Effector memory CD4-positive, alpha-beta T cell (primary cell): Measurements from ENCODE around the gene TMEM42.

Source experiments
- DNase-seq, 3 donors: peaks; one replicate each; pipeline ENCODE4 v3.0.0-alpha.2; 2020
- H3K27ac ChIP-seq: 2 replicates; pipeline ENCODE4 v1.7.0; 2013; ENCODE audit warnings: mild to moderate bottlenecking, low read length, moderate library complexity; ENCODE audit not compliant: insufficient read depth, poor library complexity, severe bottlenecking
- H3K27me3 ChIP-seq: replicated peaks from 2 replicates; pipeline ENCODE4 v1.7.0; 2013; ENCODE audit warnings: mild to moderate bottlenecking, low read length; ENCODE audit not compliant: insufficient read depth, control insufficient read depth, poor library complexity, severe bottlenecking
- H3K36me3 ChIP-seq: 2 replicates; pipeline ENCODE4 v1.7.0; 2013; ENCODE audit warnings: mild to moderate bottlenecking, low read length, moderate library complexity; ENCODE audit not compliant: control insufficient read depth, insufficient read depth
- H3K4me1 ChIP-seq: 2 replicates; pipeline ENCODE4 v1.7.0; 2013; ENCODE audit warnings: low read length, mild to moderate bottlenecking; ENCODE audit not compliant: control insufficient read depth, insufficient read depth, poor library complexity, severe bottlenecking
- H3K4me3 ChIP-seq: 2 replicates; pipeline ENCODE4 v1.7.0; 2013; ENCODE audit warnings: low read length, low read depth, mild to moderate bottlenecking; ENCODE audit not compliant: insufficient read depth, poor library complexity, severe bottlenecking
- H3K9me3 ChIP-seq: 2 replicates; pipeline ENCODE4 v1.7.0; 2013; ENCODE audit warnings: mild to moderate bottlenecking, low read length, moderate library complexity; ENCODE audit not compliant: control insufficient read depth

TMEM42 gene

GRCh38 chr3:44890258-44890657 is 28.5 kb downstream of the TMEM42 start:
- DNase-seq: no peak
- Histone ChIP-seq H3K4me3 (no peak overlapping the region), H3K4me1 (no peaks in the 10 kb centered on the region), H3K9me3 (no peaks in the 10 kb centered on the region), H3K27me3 (no peaks in the 10 kb centered on the region), H3K27ac (no peak overlapping the region), H3K36me3 (no peaks in the 10 kb centered on the region)

DNA sequence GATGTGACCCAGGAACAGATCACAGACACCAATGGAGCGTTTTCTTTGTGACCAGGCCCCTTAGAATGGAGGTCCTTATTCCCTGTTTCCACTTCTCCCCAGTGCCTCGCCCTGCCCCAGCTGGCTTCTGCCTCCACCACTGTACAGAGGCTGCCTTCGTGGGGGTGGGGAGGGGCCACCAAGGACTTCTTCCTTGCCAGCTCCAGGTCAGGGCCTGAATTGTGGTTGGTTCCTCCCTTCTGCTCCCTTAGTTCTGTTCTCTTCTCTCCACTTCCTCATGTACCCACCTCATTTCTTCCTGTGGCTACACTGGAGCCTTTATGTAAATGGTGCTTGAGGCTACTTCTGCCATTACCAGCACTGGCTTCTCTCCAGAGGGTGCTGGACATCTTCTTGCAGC is 29.1 kb downstream of the TMEM42 start:
- no peaks in the 10 kb centered on the region for H3K4me1 ChIP-seq
- H3K27ac ChIP-seq: no peak overlapping the region
- H3K36me3 ChIP-seq: no peaks in the 10 kb centered on the region
- no peaks in the 10 kb centered on the region for H3K9me3 ChIP-seq
- H3K27me3 ChIP-seq: no peaks in the 10 kb centered on the region
- no peak for DNase-seq
- H3K4me3 ChIP-seq: no peak overlapping the region

- DNase-seq: no peak
- Histone ChIP-seq H3K4me3 (no peak overlapping the region), H3K9me3 (no peaks in the 10 kb centered on the region), H3K27me3 (no peaks in the 10 kb centered on the region), H3K36me3 (no peaks in the 10 kb centered on the region), H3K27ac (no peak overlapping the region), H3K4me1 (no peaks in the 10 kb centered on the region)
Measured at GRCh38 chr3:44892689-44893088, 31.0 kb downstream of the TMEM42 start.

DNA sequence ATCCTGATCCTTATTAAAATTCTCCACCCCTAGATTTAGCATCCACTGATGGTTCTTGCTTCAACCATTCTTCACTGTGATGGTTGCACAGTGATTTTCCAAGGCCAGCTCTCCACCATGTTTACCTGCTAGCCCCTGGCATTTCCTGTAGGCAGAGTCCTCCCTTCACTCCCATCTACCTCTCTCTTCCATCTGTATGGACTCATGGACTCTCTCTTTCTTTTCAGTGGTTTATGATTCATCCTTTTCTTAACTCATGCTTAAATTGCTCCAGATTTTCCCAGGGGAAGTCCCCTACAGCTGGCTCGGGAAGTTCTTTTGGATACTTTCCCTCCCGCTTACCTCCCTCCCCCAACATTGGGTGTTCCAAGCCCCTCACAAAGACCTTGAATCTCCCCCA is 31.4 kb downstream of the TMEM42 start:
- H3K27me3 ChIP-seq: no peaks in the 10 kb centered on the region
- no peaks in the 10 kb centered on the region for H3K9me3 ChIP-seq
- H3K27ac ChIP-seq: no peak overlapping the region
- no peaks in the 10 kb centered on the region for H3K4me1 ChIP-seq
- no peaks in the 10 kb centered on the region for H3K36me3 ChIP-seq
- no peak for DNase-seq
- H3K4me3 ChIP-seq: no peak overlapping the region

GRCh38 chr3:44894485-44894884 is 32.8 kb downstream of the TMEM42 start:
- Histone ChIP-seq H3K9me3 (no peaks in the 10 kb centered on the region), H3K27me3 (no peaks in the 10 kb centered on the region), H3K4me3 (no peak overlapping the region), H3K36me3 (no peaks in the 10 kb centered on the region), H3K27ac (no peak overlapping the region), H3K4me1 (no peaks in the 10 kb centered on the region)
- DNase-seq: no peak

- Histone ChIP-seq H3K27ac (no peak overlapping the region), H3K9me3 (no peaks in the 10 kb centered on the region), H3K4me3 (no peak overlapping the region), H3K4me1 (no peaks in the 10 kb centered on the region), H3K36me3 (no peaks in the 10 kb centered on the region), H3K27me3 (no peaks in the 10 kb centered on the region)
- no peak for DNase-seq
Measured at GRCh38 chr3:44896440-44896839, 34.7 kb downstream of the TMEM42 start.

- H3K9me3 ChIP-seq: no peaks in the 10 kb centered on the region
- DNase-seq: no peak
- no peaks in the 10 kb centered on the region for H3K4me1 ChIP-seq
- no peak overlapping the region for H3K27ac ChIP-seq
- no peaks in the 10 kb centered on the region for H3K36me3 ChIP-seq
- no peak overlapping the region for H3K4me3 ChIP-seq
- H3K27me3 ChIP-seq: no peaks in the 10 kb centered on the region
Measured at GRCh38 chr3:44899683-44900367, 38.1 kb downstream of the TMEM42 start.

GRCh38 chr3:44902628-44903027 is 40.9 kb downstream of the TMEM42 start:
- Histone ChIP-seq H3K4me1 (no peaks in the 10 kb centered on the region), H3K27ac (no peak overlapping the region), H3K9me3 (no peaks in the 10 kb centered on the region), H3K4me3 (no peak overlapping the region), H3K36me3 (no peaks in the 10 kb centered on the region), H3K27me3 (no peaks in the 10 kb centered on the region)
- DNase-seq: no peak

DNA sequence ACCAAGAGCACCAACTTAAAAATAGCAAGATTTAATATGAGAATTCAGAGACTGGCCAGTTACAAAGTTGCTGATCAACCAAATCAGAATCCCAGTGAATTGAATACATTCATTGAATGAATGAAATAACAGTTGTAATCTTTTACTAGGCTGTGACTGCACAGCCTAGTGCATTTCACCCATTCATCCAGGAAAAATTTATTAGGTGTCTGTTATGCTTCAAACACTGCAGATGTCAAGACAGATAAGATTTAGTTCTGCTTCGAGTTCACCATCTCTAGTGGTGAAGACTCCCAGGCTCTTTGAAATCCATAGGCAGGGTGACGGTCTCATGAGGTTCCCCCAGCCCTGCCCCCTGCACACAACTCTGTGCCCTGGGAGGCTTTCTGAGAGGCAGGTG is 41.6 kb downstream of the TMEM42 start:
- Histone ChIP-seq H3K36me3 (no peaks in the 10 kb centered on the region), H3K4me3 (no peak overlapping the region), H3K27me3 (no peaks in the 10 kb centered on the region), H3K27ac (no peak overlapping the region), H3K9me3 (no peaks in the 10 kb centered on the region), H3K4me1 (no peaks in the 10 kb centered on the region)
- DNase-seq: no peak

DNA sequence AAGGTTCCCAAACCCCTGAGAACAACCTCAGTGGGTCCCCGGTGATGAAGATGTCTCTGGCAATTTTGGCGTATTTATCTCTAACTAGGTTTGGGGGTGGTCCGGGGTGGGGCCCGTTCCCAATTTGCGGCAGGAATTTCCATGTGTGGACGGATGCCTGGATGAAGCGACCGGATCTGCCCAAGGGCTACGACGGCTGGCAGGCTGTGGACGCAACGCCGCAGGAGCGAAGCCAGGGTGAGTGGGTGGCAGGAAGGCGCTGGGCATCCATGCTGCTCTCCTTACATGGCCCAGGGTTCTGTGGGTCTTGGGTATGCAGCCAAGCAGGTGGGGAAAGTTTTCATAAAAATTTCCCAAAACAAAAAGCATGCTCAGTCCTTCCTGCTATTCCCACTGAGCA is 42.0 kb downstream of the TMEM42 start:
- Histone ChIP-seq H3K27ac (no peak overlapping the region), H3K27me3 (no peaks in the 10 kb centered on the region), H3K4me1 (no peaks in the 10 kb centered on the region), H3K9me3 (no peaks in the 10 kb centered on the region), H3K36me3 (no peaks in the 10 kb centered on the region), H3K4me3 (no peak overlapping the region)
- no peak for DNase-seq
